GM23338 (cell line): ENCODE data around the gene SYT11. TPM values are rescaled to one million over a fixed set of nuclear protein-coding genes. Genes with fewer than 3 reads are reported as not detected.

ENCODE experiments used
- ATAC-seq: fragments of 200-7000 bp; cut with Tn5 transposase; 3 replicates; pipeline ENCODE4 v1.9.1; 2020
- DNase-seq: peaks from one replicate; pipeline ENCODE4 v3.0.0-alpha.2; 2015; ENCODE audit warnings: low spot score
- H2AFZ ChIP-seq: fragments of 200-600 bp; sonication (generic); 2 replicates; pipeline ENCODE4 v1.8.0; 2016; ENCODE audit warnings: antibody characterized with exemption, mild to moderate bottlenecking, moderate library complexity
- H3F3A ChIP-seq: fragments of 200-600 bp; sonication (generic); replicated peaks from 2 replicates; pipeline ENCODE4 v1.8.0; 2017; ENCODE audit warnings: antibody characterized with exemption, mixed run types, low read depth
- H3K27ac ChIP-seq: fragments of 200-600 bp; sonication (generic); 2 replicates; pipeline ENCODE4 v1.6.1; 2016; ENCODE audit warnings: low read depth
- H3K27me3 ChIP-seq: fragments of 200-600 bp; sonication (generic); 2 replicates; pipeline ENCODE4 v1.8.0; 2016; ENCODE audit warnings: mild to moderate bottlenecking, mixed run types, moderate library complexity; ENCODE audit not compliant: insufficient read depth
- H3K36me3 ChIP-seq: fragments of 200-600 bp; sonication (generic); 2 replicates; pipeline ENCODE4 v1.8.0; 2016; ENCODE audit warnings: mild to moderate bottlenecking; ENCODE audit not compliant: insufficient read depth
- H3K4me1 ChIP-seq: fragments of 200-600 bp; sonication (generic); 2 replicates; pipeline ENCODE4 v1.8.0; 2016; ENCODE audit warnings: mild to moderate bottlenecking, moderate library complexity; ENCODE audit not compliant: insufficient read depth
- H3K4me2 ChIP-seq: fragments of 200-600 bp; sonication (generic); 2 replicates; pipeline ENCODE4 v1.7.1; 2017; ENCODE audit warnings: mixed run types
- H3K4me3 ChIP-seq: fragments of 200-600 bp; sonication (generic); 2 replicates; pipeline ENCODE4 v1.6.1; 2016; ENCODE audit warnings: mixed run types
- H3K79me2 ChIP-seq: fragments of 200-600 bp; sonication (generic); replicated peaks from 2 replicates; pipeline ENCODE4 v1.8.0; 2017; ENCODE audit warnings: mild to moderate bottlenecking; ENCODE audit not compliant: insufficient read depth
- H3K9me2 ChIP-seq: fragments of 200-600 bp; sonication (generic); 2 replicates; pipeline ENCODE4 v1.8.0; 2017; ENCODE audit not compliant: insufficient read depth
- H4K20me1 ChIP-seq: fragments of 200-600 bp; sonication (generic); replicated peaks from 2 replicates; pipeline ENCODE4 v1.8.0; 2017; ENCODE audit warnings: mild to moderate bottlenecking; ENCODE audit not compliant: insufficient read depth
- H3K27ac Mint-ChIP-seq: 2 replicates; pipeline ENCODE4 v1.8.0; 2020; ENCODE audit warnings: inconsistent platforms, mild to moderate bottlenecking, moderate library complexity, mixed read lengths
- H3K27me3 Mint-ChIP-seq: 3 replicates; pipeline ENCODE4 v1.8.0; 2022; ENCODE audit warnings: low read depth, mild to moderate bottlenecking, moderate library complexity, mixed read lengths, inconsistent platforms; ENCODE audit not compliant: insufficient read depth, poor library complexity
- H3K36me3 Mint-ChIP-seq: 3 replicates; pipeline ENCODE4 v1.8.0; 2021; ENCODE audit warnings: low read depth, mild to moderate bottlenecking, inconsistent platforms, moderate library complexity, mixed read lengths
- H3K4me1 Mint-ChIP-seq: 3 replicates; pipeline ENCODE4 v1.8.0; 2020; ENCODE audit warnings: mild to moderate bottlenecking, inconsistent platforms, mixed read lengths
- H3K4me3 Mint-ChIP-seq: 3 replicates; pipeline ENCODE4 v1.8.0; 2021; ENCODE audit warnings: moderate library complexity, mild to moderate bottlenecking, inconsistent platforms, mixed read lengths
- H3K9me3 Mint-ChIP-seq: 3 replicates; pipeline ENCODE4 v1.8.0; 2020; ENCODE audit warnings: moderate library complexity, mild to moderate bottlenecking, inconsistent platforms, mixed read lengths
- CREB1 ChIP-seq: fragments of 250-450 bp; sonication (Bioruptor Pico); IDR thresholded peaks from 2 replicates; pipeline ENCODE4 v1.5.0; 2020; ENCODE audit warnings: low read depth, mild to moderate bottlenecking, moderate library complexity
- CTCF ChIP-seq, 2 experiments: fragments of 200-600 bp in 1 of 2; sonication (generic) in 1 of 2; conservative IDR thresholded peaks; 2 replicates each; pipeline versions ENCODE4 v1.5.1 to v1.6.1; 2016 to 2017; ENCODE audit warnings: antibody characterized with exemption in 2 of 2, low read depth in 2 of 2, mild to moderate bottlenecking in 2 of 2, moderate library complexity in 1 of 2
- ETS1 ChIP-seq: IDR thresholded peaks from 2 replicates; pipeline ENCODE4 v1.6.1; 2016; ENCODE audit warnings: antibody characterized with exemption
- EZH2 ChIP-seq: fragments of 200-600 bp; sonication (generic); IDR thresholded peaks from one replicate; pipeline ENCODE4 v1.8.0; 2017; ENCODE audit warnings: antibody characterized with exemption, mild to moderate bottlenecking, low read depth; ENCODE audit not compliant: unreplicated experiment
- EZH2phosphoT487 ChIP-seq: fragments of 200-600 bp; sonication (generic); IDR thresholded peaks from one replicate; pipeline ENCODE4 v1.8.1; 2018; ENCODE audit warnings: antibody characterized with exemption; ENCODE audit not compliant: unreplicated experiment
- JUNB ChIP-seq: IDR thresholded peaks from one replicate; pipeline ENCODE4 v1.6.1; 2016; ENCODE audit warnings: antibody characterized with exemption; ENCODE audit not compliant: unreplicated experiment
- NANOG ChIP-seq: IDR thresholded peaks from 2 replicates; pipeline ENCODE4 v1.6.1; 2016; ENCODE audit warnings: antibody characterized with exemption, borderline replicate concordance
- POLR2AphosphoS5 ChIP-seq: IDR thresholded peaks from 2 replicates; pipeline ENCODE4 v1.6.1; 2016; ENCODE audit warnings: antibody characterized with exemption, low read depth
- STAT1 ChIP-seq: IDR thresholded peaks from one replicate; pipeline ENCODE4 v1.6.1; 2016; ENCODE audit warnings: antibody characterized with exemption; ENCODE audit not compliant: unreplicated experiment
- ZNF114 ChIP-seq: fragments of 250-450 bp; sonication (Bioruptor Pico); IDR thresholded peaks from 2 replicates; pipeline ENCODE4 v1.5.0; 2020; ENCODE audit warnings: mild to moderate bottlenecking, moderate library complexity
- ZNF331 ChIP-seq: fragments of 250-450 bp; sonication (Bioruptor Pico); IDR thresholded peaks from 2 replicates; pipeline ENCODE4 v1.5.0; 2020; ENCODE audit warnings: low read depth, mild to moderate bottlenecking, moderate library complexity
- polyA plus RNA-seq: library from polyadenylated mRNA; unstranded; fragments of >200 nt; fragmentation: Nextera tagmentation; extraction: Ambion mirVana; gene quantifications from 2 replicates; pipeline ENCODE4 v1.2.1, GENCODE V29; 2016
- total RNA-seq: library from RNA; depleted of rRNA; stranded (reverse); fragments of >200 nt; shearing (Covaris generic); gene quantifications from 2 replicates; pipeline ENCODE4 v1.2.3, GENCODE V29; 2014
- TF ChIP-seq, protein P1 (sequence below): fragments of 250-450 bp; sonication (Bioruptor Pico); IDR thresholded peaks from 2 replicates; pipeline ENCODE4 v1.5.0; 2020; ENCODE audit warnings: mild to moderate bottlenecking, moderate library complexity
- TF ChIP-seq, protein P2 (sequence below): IDR thresholded peaks from one replicate; pipeline ENCODE4 v1.6.1; 2018; ENCODE audit warnings: antibody characterized with exemption; ENCODE audit not compliant: unreplicated experiment

The SYT11 gene
- total and polyA plus RNA-seq, 2 experiments from 2014 or later, result 3.9 to 15.9 TPM

- H3K9me2 ChIP-seq, result no peaks in the 10 kb centered on the region
- peak overlapping the region; percentile 97 for H3K4me2 ChIP-seq
- no peak for TF ChIP-seq NANOG
- no peak for TF ChIP-seq CTCF (conservative IDR thresholded peaks at IDR 0.05; ENCODE audit: low read depth in 2 of 2)
- no peak for TF ChIP-seq EZH2
- no peak for TF ChIP-seq POLR2AphosphoS5
- TF ChIP-seq, protein P1, sequence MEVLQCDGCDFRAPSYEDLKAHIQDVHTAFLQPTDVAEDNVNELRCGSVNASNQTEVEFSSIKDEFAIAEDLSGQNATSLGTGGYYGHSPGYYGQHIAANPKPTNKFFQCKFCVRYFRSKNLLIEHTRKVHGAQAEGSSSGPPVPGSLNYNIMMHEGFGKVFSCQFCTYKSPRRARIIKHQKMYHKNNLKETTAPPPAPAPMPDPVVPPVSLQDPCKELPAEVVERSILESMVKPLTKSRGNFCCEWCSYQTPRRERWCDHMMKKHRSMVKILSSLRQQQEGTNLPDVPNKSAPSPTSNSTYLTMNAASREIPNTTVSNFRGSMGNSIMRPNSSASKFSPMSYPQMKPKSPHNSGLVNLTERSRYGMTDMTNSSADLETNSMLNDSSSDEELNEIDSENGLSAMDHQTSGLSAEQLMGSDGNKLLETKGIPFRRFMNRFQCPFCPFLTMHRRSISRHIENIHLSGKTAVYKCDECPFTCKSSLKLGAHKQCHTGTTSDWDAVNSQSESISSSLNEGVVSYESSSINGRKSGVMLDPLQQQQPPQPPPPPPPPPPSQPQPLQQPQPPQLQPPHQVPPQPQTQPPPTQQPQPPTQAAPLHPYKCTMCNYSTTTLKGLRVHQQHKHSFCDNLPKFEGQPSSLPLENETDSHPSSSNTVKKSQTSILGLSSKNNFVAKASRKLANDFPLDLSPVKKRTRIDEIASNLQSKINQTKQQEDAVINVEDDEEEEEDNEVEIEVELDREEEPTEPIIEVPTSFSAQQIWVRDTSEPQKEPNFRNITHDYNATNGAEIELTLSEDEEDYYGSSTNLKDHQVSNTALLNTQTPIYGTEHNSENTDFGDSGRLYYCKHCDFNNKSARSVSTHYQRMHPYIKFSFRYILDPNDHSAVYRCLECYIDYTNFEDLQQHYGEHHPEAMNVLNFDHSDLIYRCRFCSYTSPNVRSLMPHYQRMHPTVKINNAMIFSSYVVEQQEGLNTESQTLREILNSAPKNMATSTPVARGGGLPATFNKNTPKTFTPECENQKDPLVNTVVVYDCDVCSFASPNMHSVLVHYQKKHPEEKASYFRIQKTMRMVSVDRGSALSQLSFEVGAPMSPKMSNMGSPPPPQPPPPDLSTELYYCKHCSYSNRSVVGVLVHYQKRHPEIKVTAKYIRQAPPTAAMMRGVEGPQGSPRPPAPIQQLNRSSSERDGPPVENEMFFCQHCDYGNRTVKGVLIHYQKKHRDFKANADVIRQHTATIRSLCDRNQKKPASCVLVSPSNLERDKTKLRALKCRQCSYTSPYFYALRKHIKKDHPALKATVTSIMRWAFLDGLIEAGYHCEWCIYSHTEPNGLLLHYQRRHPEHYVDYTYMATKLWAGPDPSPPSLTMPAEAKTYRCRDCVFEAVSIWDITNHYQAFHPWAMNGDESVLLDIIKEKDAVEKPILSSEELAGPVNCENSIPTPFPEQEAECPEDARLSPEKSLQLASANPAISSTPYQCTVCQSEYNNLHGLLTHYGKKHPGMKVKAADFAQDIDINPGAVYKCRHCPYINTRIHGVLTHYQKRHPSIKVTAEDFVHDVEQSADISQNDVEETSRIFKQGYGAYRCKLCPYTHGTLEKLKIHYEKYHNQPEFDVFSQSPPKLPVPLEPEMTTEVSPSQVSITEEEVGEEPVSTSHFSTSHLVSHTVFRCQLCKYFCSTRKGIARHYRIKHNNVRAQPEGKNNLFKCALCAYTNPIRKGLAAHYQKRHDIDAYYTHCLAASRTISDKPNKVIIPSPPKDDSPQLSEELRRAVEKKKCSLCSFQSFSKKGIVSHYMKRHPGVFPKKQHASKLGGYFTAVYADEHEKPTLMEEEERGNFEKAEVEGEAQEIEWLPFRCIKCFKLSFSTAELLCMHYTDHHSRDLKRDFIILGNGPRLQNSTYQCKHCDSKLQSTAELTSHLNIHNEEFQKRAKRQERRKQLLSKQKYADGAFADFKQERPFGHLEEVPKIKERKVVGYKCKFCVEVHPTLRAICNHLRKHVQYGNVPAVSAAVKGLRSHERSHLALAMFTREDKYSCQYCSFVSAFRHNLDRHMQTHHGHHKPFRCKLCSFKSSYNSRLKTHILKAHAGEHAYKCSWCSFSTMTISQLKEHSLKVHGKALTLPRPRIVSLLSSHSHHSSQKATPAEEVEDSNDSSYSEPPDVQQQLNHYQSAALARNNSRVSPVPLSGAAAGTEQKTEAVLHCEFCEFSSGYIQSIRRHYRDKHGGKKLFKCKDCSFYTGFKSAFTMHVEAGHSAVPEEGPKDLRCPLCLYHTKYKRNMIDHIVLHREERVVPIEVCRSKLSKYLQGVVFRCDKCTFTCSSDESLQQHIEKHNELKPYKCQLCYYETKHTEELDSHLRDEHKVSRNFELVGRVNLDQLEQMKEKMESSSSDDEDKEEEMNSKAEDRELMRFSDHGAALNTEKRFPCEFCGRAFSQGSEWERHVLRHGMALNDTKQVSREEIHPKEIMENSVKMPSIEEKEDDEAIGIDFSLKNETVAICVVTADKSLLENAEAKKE, result no peak
- TF ChIP-seq JUNB, result no peak
- TF ChIP-seq, protein P2, sequence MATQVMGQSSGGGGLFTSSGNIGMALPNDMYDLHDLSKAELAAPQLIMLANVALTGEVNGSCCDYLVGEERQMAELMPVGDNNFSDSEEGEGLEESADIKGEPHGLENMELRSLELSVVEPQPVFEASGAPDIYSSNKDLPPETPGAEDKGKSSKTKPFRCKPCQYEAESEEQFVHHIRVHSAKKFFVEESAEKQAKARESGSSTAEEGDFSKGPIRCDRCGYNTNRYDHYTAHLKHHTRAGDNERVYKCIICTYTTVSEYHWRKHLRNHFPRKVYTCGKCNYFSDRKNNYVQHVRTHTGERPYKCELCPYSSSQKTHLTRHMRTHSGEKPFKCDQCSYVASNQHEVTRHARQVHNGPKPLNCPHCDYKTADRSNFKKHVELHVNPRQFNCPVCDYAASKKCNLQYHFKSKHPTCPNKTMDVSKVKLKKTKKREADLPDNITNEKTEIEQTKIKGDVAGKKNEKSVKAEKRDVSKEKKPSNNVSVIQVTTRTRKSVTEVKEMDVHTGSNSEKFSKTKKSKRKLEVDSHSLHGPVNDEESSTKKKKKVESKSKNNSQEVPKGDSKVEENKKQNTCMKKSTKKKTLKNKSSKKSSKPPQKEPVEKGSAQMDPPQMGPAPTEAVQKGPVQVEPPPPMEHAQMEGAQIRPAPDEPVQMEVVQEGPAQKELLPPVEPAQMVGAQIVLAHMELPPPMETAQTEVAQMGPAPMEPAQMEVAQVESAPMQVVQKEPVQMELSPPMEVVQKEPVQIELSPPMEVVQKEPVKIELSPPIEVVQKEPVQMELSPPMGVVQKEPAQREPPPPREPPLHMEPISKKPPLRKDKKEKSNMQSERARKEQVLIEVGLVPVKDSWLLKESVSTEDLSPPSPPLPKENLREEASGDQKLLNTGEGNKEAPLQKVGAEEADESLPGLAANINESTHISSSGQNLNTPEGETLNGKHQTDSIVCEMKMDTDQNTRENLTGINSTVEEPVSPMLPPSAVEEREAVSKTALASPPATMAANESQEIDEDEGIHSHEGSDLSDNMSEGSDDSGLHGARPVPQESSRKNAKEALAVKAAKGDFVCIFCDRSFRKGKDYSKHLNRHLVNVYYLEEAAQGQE, result no peak
- no peak for TF ChIP-seq STAT1
- TF ChIP-seq CREB1, result no peak
- TF ChIP-seq ZNF331 (CRISPR knock-in tag), result no peak
- no peak for TF ChIP-seq ETS1
- TF ChIP-seq EZH2phosphoT487, result no peak
- no peak for TF ChIP-seq ZNF114
- peaks cover 26% of the 10 kb centered on the region for H3K36me3 ChIP-seq
- Mint-ChIP-seq H3K9me3 (no peaks in the 10 kb centered on the region), H3K4me3 (peak overlapping the region; percentile 100), H3K4me1 (peaks cover 6% of the 10 kb centered on the region), H3K36me3 (peaks cover 33% of the 10 kb centered on the region), H3K27me3 (peaks cover 14% of the 10 kb centered on the region), H3K27ac (peak overlapping the region; percentile 97)
- peak overlapping the region; percentile 58; the same call in 1 of the 2 replicates for H3K27ac ChIP-seq
- H3F3A ChIP-seq, result peaks cover 16% of the 10 kb centered on the region
- ATAC-seq (no peak; the same call in 2 of the 3 replicates), DNase-seq (no peak)
- peaks cover 20% of the 10 kb centered on the region for H4K20me1 ChIP-seq
- H3K27me3 ChIP-seq, result no peaks in the 10 kb centered on the region
- peak overlapping the region; percentile 58 for H3K4me3 ChIP-seq
- H2AFZ ChIP-seq, result no peak overlapping the region
- H3K4me1 ChIP-seq, result peaks cover 11% of the 10 kb centered on the region
- peaks cover 53% of the 10 kb centered on the region for H3K79me2 ChIP-seq
These were observed 3.0 kb upstream of the SYT11 start for GRCh38 chr1:155856257-155856974.
